ENCODE measurements around the gene CDC37L1.
"Not testable (repeated sequence)": the region's sequence is repeated elsewhere in the genome, so short reads cannot be mapped to it uniquely, and the experiment has no call there.

The CDC37L1 gene

GRCh38 chr9:4746278-4747030 lies 67.1 kb downstream of the CDC37L1 start:
- H3K27me3 ChIP-seq (ENCODE audit: low read length) = no peaks in the 10 kb centered on the region
- no peak overlapping the region for H3K27ac ChIP-seq (ENCODE audit: low read depth, low read length)
- no peak overlapping the region for H3K4me3 ChIP-seq (ENCODE audit: insufficient read depth, low read length, poor library complexity, severe bottlenecking)
- H3K9me2 ChIP-seq (replicated peaks; ENCODE audit: insufficient read depth, low read length) = no peaks in the 10 kb centered on the region
- no peak overlapping the region for H2AFZ ChIP-seq (ENCODE audit: low read depth, low read length, severe bottlenecking)
- H4K20me1 ChIP-seq (ENCODE audit: low read depth, low read length) = no peaks in the 10 kb centered on the region
- no peak overlapping the region for H3K9ac ChIP-seq (ENCODE audit: low read length)
- no peaks in the 10 kb centered on the region for H3K79me2 ChIP-seq (ENCODE audit: insufficient read depth, low read length)
- TF ChIP-seq, protein P1, sequence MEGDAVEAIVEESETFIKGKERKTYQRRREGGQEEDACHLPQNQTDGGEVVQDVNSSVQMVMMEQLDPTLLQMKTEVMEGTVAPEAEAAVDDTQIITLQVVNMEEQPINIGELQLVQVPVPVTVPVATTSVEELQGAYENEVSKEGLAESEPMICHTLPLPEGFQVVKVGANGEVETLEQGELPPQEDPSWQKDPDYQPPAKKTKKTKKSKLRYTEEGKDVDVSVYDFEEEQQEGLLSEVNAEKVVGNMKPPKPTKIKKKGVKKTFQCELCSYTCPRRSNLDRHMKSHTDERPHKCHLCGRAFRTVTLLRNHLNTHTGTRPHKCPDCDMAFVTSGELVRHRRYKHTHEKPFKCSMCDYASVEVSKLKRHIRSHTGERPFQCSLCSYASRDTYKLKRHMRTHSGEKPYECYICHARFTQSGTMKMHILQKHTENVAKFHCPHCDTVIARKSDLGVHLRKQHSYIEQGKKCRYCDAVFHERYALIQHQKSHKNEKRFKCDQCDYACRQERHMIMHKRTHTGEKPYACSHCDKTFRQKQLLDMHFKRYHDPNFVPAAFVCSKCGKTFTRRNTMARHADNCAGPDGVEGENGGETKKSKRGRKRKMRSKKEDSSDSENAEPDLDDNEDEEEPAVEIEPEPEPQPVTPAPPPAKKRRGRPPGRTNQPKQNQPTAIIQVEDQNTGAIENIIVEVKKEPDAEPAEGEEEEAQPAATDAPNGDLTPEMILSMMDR (IDR thresholded peaks at IDR 0.05; ENCODE audit: insufficient read depth, low read length, poor library complexity, severe bottlenecking) = no peak
- no peak overlapping the region for H3K4me2 ChIP-seq (ENCODE audit: low read depth, low read length, poor library complexity, severe bottlenecking)
- H3K36me3 ChIP-seq (ENCODE audit: low read length) = no peaks in the 10 kb centered on the region
- H3K9me3 ChIP-seq (ENCODE audit: insufficient read depth, low read length) = no peaks in the 10 kb centered on the region
- H3F3A ChIP-seq (ENCODE audit: insufficient read depth) = peaks cover 7% of the 10 kb centered on the region; the same call in 1 of the 2 replicates

- no peak for TF ChIP-seq EZH2phosphoT487 (conservative IDR thresholded peaks at IDR 0.05; ENCODE audit: low read length)
- TF ChIP-seq, protein P1 (IDR thresholded peaks at IDR 0.05; ENCODE audit: insufficient read depth, low read length, poor library complexity, severe bottlenecking) = no peak
- H3K9me2 ChIP-seq (replicated peaks; ENCODE audit: insufficient read depth, low read length) = no peaks in the 10 kb centered on the region
- H3K4me3 ChIP-seq (ENCODE audit: insufficient read depth, low read length, poor library complexity, severe bottlenecking) = no peak overlapping the region
- no peaks in the 10 kb centered on the region for H3K36me3 ChIP-seq (ENCODE audit: low read length)
- no peaks in the 10 kb centered on the region for H3K79me2 ChIP-seq (ENCODE audit: insufficient read depth, low read length)
- H3F3A ChIP-seq (ENCODE audit: insufficient read depth) = no peaks in the 10 kb centered on the region
- H3K9ac ChIP-seq (ENCODE audit: low read length) = no peak overlapping the region
- H2AFZ ChIP-seq (ENCODE audit: low read depth, low read length, severe bottlenecking) = no peak overlapping the region
- H3K27ac ChIP-seq (ENCODE audit: low read depth, low read length) = no peak overlapping the region
- H3K27me3 ChIP-seq (ENCODE audit: low read length) = no peaks in the 10 kb centered on the region
- H3K4me2 ChIP-seq (ENCODE audit: low read depth, low read length, poor library complexity, severe bottlenecking) = no peak overlapping the region
- no peaks in the 10 kb centered on the region for H4K20me1 ChIP-seq (ENCODE audit: low read depth, low read length)
- H3K9me3 ChIP-seq (ENCODE audit: insufficient read depth, low read length) = no peaks in the 10 kb centered on the region
Observed at GRCh38 chr9:4748612-4749011, 69.2 kb downstream of the CDC37L1 start.

DNA sequence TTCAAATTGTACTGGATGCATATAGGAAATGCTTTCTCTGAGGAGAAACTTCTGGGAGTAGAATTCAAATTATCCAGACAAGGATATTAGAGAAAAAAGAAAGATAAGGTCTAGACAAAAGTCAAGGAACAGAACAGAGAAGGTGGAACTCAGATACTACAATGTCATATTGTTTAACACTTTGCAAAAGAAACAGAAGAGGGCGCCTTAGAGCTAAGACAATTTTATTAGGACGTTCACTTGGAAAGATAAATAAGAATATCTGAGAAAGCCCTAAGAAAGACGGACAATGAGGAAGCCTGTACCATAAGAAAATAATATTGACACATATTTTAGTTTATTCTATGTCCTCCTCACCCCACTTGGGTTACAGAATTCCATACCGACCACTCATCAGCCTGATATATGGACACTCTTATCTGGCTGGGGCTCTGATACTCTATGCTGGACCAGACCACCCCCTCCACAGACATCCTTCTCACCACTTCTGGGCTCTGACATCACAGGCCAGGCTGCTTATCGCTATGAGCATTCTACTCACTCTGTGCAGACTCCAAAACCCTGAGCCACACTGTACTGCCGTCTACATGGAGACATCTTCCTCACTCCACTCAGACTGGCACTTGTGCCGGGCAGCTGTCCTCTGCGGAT lies 70.8 kb downstream of the CDC37L1 start:
- H3K9me2 ChIP-seq (replicated peaks; ENCODE audit: insufficient read depth, low read length) = no peaks in the 10 kb centered on the region
- no peaks in the 10 kb centered on the region for H3K36me3 ChIP-seq (ENCODE audit: low read length)
- TF ChIP-seq, protein P1 (IDR thresholded peaks at IDR 0.05; ENCODE audit: insufficient read depth, low read length, poor library complexity, severe bottlenecking) = peak; percentile 60
- TF ChIP-seq EZH2phosphoT487 (conservative IDR thresholded peaks at IDR 0.05; ENCODE audit: low read length) = no peak
- H3K27me3 ChIP-seq (ENCODE audit: low read length) = no peaks in the 10 kb centered on the region
- no peaks in the 10 kb centered on the region for H3K9me3 ChIP-seq (ENCODE audit: insufficient read depth, low read length)
- no peaks in the 10 kb centered on the region for H4K20me1 ChIP-seq (ENCODE audit: low read depth, low read length)
- H3K4me2 ChIP-seq (ENCODE audit: low read depth, low read length, poor library complexity, severe bottlenecking) = no peak overlapping the region
- H2AFZ ChIP-seq (ENCODE audit: low read depth, low read length, severe bottlenecking) = no peak overlapping the region
- no peak overlapping the region for H3K9ac ChIP-seq (ENCODE audit: low read length)
- no peak overlapping the region for H3K4me3 ChIP-seq (ENCODE audit: insufficient read depth, low read length, poor library complexity, severe bottlenecking)
- no peak overlapping the region for H3K27ac ChIP-seq (ENCODE audit: low read depth, low read length)
- H3K79me2 ChIP-seq (ENCODE audit: insufficient read depth, low read length) = no peaks in the 10 kb centered on the region
- H3F3A ChIP-seq (ENCODE audit: insufficient read depth) = no peaks in the 10 kb centered on the region

- H3K9me3 ChIP-seq (ENCODE audit: insufficient read depth, low read length); H3K27ac ChIP-seq (ENCODE audit: low read depth, low read length); H3K9me2 ChIP-seq (replicated peaks; ENCODE audit: insufficient read depth, low read length); H3K4me3 ChIP-seq (ENCODE audit: insufficient read depth, low read length, poor library complexity, severe bottlenecking); H3K79me2 ChIP-seq (ENCODE audit: insufficient read depth, low read length); H3K36me3 ChIP-seq (ENCODE audit: low read length); H3K9ac ChIP-seq (ENCODE audit: low read length); H2AFZ ChIP-seq (ENCODE audit: low read depth, low read length, severe bottlenecking); H3F3A ChIP-seq (ENCODE audit: insufficient read depth); H3K27me3 ChIP-seq (ENCODE audit: low read length); H4K20me1 ChIP-seq (ENCODE audit: low read depth, low read length); H3K4me2 ChIP-seq (ENCODE audit: low read depth, low read length, poor library complexity, severe bottlenecking): not testable (repeated sequence)
Observed at GRCh38 chr9:4754530-4754929, 75.2 kb downstream of the CDC37L1 start.
